Stimulated activated CD4-positive, alpha-beta T cell treated with anti-CD3 and anti-CD28 coated beads, Interleukin-1b, Interleukin-23, amount 100 ng/mL, for 4 hours (primary cell): ENCODE measurements around the gene UGGT1.

Experiments used
- DNase-seq, 2 donors: peaks; one replicate each; pipeline ENCODE4 v3.0.0-alpha.2; 2020; ENCODE audit warnings: low read depth in 2 of 2

UGGT1 gene

DNA sequence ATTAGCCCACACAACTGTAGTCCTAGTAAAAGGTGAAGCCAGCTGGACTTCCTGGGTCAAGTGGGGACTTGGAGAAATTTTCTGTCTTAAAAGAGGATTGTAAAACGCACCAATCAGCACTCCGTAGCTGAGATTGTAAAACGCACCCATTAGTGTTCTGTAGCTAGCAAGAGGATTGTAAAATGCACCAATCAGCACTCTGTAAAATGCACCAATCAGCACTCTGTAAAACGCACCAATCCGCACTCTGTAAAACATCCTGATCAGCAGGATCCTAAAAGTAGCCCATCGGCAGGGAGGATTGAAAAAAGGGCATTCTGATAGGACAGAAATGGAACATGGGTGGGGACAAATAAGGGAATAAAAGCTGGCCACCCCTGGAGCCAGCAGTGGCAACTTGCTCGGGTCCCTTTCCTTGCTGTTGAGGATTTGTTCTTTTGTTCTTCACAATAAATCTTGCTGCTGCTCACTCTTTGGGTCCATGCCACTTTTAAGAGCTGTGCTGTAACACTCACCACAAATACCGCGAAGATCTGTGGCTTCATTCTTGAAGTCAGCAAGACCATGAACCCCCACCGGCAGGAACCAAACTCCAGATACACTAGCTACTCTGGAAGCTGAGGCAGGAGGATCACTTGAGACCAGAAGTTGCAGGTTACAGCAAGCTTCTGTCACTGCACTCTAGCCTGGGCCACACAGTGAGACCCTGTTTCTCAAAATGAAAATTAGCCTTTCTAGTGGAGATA lies 125.1 kb downstream of the UGGT1 start:
- no peak for DNase-seq

DNA sequence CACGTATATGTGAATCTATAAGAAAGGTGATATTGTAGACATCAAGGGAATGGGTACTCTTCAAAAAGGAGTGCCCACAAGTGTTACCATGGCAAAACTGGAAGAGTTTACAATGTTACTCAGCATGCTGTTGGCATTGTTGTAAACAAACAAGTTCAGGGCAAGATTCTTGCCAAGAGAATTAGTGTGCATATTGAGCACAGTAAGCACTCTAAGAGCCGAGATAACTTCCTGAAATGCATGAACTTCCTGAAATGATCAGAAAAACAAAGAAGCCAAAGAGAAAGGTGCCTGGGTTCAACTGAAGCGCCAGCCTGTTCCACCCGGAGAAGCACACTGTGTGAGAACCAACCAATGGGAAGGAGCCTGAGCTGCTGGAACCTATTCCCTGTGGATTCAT lies 126.7 kb downstream of the UGGT1 start:
- DNase-seq, result no peak

DNA sequence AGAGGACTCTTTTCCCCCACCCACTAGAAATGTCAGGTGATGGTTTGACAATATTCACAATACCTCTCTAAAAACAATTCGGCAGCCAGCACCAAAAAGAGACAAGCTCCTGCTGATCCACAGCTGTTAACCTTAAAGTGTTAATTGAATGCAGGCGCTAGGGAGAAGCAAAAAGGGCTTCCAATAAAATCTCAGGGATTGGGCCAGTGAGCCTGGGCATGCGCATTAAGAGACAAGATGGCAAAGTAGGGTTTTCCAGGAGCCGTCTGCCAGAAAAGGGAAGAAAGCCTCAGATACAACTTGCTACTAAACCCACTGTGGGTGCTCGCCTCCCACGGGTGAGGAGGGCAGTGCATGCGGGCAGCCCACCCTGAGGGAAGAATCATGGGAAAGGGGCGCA lies 128.9 kb downstream of the UGGT1 start:
- DNase-seq, result no peak

DNA sequence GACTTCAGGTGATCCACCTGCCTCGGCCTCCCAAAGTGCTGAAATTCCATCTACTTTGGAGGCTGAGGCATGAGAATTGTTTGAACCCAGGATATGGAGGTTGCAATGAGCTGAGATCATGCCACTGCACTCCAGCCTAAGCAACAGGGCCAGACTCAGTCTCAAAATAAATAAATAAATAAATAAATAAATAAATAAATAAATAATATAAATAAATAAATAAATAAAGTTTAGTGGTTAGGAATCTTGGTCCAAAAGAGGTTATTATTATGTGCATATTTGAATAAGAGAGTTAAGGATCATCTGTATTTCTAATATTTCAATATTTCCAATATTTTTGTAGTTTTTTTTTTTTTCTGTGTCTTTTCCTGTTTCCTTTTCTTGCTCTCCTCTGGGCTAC lies 136.9 kb downstream of the UGGT1 start:
- no peak for DNase-seq

DNA sequence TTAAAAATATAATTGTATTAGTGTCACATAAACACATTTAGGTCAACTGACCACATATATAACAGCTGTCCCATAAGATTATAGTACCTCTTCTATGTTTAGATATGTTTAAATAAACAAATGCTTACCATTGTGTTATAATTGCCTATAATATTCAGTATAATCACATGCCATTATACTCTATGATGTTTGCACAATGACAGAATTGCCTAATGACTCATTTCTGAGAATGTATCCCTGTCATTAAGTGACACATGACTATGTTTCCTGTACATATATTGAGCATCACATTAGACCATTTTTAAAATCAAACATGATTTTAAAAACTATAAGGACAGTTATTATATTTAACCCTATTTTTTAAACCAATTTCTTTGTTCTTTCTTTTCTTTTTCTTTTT lies 137.9 kb downstream of the UGGT1 start:
- DNase-seq, result no peak

DNA sequence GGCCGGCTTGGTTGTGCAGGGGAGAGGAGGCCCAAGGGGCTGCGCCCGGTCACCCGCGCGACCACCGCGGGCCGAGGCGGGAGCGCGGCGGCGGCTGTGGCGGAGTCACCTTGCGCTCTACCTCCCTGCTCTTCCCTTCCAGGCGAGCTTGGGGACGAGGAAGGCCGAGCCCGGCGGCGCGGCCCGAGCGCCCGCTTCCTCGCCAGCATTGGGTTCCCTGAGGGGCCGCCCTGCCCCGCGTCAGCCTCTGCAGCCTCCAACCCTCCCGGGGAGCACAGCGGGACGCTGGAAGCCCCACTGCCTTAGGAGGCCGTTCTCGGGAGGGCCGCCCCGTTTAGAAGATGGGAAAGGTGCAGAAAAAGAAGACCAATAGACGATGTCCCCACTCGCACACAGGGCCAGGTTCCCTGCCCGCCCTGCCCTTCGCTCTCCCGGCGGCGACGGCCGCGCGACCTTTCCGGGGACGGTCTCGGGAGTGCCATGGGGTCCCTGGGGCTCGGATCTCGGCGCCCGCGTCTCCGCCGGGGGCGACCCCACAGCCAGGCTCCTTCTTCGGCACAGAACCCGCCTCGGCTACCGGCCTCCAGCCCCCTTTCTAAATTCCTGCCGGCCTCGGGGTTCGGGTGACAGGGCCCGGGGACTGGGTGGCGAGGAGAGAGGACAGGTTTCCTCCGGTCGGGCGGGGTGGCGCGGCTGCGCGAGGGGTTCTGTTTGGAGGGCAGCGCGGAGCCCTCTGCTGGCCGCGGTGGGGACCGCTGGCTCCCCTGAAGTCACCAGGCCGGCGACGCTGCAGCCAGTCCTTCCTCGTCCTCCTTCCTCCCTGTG lies 142.2 kb downstream of the UGGT1 start:
- DNase-seq, result peak; percentile 74 to 85

DNA sequence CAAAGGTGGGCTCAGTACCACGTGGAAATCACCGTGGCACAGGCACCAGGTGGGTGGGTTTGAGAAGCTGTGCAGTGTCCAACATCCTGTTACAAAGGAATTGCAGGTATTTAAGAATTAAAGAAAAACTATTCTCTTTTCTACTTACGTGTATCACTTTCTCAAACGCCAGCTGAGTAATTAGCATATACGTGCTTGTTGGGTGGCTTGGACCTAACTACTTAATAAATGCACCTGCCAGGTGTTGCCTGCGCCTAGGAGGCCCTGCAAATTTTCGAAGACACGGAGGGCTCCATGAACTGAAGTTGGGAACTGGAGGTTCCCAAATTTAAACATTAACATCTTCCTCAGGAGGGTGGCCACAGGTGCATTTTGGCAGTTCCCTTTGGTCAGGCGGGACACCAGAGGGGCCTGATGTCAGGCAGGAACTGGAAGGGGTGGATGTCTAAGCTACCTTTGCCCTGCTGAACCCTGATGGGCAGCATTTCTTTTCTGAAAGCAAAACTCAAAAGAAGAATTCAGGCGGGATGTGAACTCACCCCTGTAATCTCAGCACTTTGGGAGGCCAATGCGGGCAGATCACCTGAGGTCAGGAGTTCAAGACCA lies 142.9 kb downstream of the UGGT1 start:
- DNase-seq, result no peak

DNA sequence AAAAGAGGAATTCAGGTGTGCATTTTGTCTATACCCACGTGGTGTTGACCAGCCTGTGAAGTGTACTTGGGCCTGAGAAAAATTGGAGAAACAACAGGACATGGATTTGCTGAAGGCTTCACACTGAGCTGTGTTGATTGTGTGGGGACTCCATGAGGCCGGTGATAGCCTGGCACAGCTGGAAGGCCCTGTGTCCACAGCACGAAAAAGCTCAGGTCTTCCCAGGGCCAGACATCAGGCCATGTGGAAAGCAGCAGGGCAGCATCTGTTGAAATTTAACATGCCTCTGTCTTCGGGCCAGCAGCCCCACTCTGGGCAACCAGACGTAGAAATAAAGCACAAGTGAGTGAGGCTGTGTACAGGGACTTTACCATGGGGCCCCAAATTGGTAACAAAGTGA lies 143.6 kb downstream of the UGGT1 start:
- no peak for DNase-seq

DNA sequence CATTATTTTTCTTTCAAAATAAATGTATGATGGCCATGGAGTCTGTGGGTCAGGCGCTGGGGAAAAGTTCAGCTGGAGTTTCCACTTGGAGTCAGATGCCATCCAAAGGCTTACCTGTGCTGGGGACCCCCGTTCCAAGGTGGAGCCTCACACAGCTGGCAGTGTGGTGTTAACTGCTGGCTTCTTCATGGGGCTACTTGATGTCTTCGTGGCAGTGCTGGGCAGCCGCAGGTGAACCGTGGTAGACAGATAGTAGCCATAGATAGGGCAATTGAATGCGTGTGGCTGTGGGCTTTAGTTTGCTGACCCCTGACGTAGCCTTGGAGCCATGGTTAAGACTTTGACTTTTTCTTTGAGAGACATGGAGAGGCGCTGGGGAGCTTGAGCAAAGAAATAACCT lies 144.6 kb downstream of the UGGT1 start:
- no peak for DNase-seq

DNA sequence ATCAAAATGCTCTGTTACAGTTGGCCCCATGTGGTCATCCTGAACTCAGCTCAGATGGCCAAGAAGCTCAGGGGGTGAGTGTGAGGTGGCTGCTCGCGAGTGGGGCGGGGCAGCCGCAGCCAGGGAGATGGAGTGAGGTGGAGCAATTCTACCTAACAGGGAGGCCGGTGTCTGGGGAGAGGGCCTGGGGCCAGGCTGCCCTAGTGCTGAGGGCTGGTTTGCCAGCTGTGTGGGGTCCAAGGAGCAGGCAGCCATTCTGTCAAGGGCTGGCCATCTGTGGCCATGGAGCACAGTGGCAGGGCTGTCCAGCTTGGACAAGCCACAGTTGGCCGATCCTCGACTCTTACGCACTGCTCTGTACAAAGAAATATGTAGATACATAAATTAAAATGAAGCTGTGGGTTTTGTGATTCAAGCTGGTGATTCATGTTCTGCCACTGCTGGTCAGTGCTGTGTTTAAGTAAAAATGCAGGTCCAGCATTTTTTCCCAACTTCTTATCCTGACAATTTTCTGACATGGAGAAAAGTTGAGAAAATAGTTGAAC lies 145.6 kb downstream of the UGGT1 start:
- DNase-seq, result no peak

DNA sequence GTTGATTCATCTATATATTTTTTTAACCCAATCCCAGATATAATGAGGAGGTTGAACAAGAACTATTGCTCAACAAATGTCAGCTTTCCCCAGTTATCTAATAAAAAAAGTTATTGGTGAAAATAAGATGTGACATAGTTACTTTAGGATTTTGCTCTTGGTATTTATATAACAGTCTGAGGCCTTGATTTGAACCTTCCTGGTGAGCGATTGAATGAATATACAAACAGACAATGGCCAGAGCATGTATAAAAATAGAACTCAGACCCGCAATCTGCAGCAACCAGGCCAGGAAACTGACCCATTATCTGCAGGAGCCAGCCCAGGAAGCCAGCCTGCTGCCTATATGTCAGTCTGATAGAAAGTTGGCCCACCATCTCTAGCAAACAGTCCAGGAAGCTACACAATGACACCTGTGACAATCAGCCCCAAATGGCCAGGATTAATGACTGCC lies 146.1 kb downstream of the UGGT1 start:
- DNase-seq, result no peak

DNA sequence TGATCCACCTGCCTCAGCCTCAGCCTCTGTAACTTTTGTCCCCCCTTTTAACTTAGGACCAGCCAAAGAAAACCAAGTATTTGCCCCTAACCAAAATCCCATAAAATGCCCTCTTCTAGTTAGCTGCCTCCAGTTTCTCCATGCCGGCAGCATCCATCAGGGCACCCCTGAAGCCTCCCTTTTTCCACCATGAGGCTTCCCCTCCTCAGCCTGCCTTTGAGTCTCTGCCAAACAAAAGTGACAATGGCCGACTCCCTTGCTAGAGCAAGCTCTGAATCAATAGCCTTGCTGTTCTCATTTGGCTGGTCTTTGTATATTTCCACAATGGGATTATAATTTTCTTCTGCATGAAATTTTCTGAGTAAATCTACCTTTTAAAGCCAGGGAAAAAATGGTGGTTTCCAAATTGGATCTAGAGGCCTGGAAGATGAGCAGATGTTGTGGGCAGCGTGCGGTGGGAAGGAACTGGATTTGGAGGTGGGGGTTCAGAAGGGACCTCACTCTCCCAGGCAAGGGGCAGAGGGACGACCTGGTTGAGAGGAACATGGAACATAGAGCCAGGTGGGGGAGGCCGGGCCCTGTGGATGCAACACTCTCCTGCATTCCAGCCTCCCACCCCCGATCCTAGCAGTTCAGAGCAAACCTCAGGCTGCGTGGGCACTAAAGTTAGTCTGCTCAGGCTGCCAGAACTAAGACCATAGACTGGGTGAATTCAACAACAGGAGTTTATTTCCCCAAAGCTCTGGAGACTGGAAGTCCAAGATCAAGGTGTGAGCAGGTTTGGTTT lies 147.1 kb downstream of the UGGT1 start:
- DNase-seq, result no peak

DNA sequence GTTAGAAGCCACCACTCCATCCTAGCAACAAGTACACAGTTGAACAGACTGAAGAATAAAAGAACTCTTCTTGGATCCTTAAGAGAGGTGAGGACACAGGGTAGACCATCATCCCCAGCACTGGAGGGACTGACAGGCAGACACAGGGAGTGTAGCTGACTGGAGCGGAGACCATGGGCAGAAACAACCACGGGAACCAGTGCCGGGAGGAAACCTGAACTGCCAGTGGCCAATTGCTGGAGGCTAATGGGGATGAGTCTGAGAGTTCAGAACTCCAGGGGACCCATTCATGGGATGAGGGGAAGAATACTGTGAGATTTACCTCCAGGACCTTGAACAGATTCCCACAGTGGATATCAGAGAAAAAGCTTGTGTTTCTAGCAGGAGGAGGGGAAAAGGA lies 150.9 kb downstream of the UGGT1 start:
- DNase-seq, result no peak
